A549 treated with GW870086 at 1 μM for 4 hours (cell line): Measurements from ENCODE around the gene SLC24A2. TPM values are rescaled to one million over a fixed set of nuclear protein-coding genes. Genes with fewer than 3 reads are reported as not detected.

Experiments
- total RNA-seq: library from RNA; stranded (reverse); fragments of 200-300 nt; extraction: Qiagen RNA extraction; gene quantifications from 5 replicates; pipeline ENCODE4 v1.2.3, GENCODE V29; 2022; ENCODE audit warnings: low read depth

SLC24A2 gene
- not detected in 5 replicates for total RNA-seq

DNA sequence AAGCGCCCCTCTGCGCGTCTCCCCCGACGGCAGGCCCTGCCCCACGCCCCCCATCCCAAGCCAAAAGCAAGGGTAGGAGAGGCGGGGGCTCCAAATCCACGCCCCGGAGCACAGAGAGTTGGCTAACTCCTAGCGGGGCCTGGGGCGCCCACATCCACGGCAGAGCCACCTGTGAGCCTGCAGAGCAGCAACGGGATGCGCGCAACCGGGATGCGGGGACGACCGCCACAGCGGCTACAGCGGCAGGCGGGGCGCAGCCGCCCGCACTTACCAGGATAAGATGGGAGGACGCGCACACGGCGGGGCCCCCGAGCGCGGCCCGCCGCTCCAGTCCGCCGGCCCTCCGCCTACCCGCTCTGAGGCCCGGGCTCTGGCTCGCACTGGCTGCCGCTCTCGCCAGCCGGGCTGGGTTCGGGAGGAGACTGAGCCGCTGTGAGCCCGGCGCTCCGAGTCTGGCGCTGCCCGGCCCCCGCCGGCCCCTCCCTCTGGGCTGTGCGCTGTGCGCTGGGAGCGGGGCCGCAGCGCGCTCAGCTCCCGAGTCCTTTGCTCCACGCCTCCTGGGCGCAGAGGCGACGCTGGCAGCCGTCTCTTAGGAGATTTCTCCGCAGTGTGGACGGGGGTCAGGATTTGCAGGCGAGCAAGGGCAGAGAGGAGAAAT lies at the start of gene SLC24A2:
TSS of gene SLC24A2 (minus strand) at position 424 of the 658 bp plus-strand sequence.

